T-helper 22 cell (primary cell): ENCODE data around the gene GPLD1.

Source experiments
- DNase-seq: peaks from one replicate; pipeline ENCODE4 v3.0.0-alpha.2; 2020; ENCODE audit warnings: low read depth

The GPLD1 gene

DNA sequence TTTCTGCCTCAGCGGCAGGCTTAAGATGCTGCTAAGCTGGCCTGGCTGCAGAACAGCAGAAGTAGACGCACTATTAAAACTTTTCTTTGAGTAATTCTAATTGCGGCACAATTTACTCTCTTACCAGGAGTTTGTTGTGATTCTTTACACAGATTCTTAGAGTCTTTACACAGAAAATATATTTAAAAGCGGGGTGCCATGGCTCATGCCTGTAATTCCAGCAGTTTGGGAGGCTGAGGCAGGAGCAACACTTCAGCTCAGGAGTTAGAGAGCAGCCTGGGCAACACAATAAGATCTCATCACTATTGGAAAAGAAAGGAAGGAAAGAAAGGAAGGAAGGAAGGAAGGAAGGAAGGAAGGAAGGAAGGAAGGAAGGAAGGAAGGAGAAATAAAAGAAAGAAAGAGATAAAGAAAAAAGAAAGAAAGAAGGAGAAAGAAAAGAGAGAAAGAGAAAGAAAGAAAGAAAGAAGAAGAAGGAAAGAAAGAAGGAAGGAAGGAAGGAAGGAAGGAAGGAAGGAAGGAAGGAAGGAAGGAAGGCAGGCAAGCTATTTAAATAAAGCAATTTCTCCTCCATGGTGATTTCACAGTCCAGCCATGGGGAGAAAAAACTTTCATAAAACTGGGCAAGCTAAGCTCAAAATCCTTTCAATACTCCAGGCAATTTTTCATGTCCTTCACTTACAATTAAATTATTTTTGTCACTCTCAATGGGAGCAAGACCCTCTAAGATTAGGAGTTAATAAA, 107.7 kb downstream of the GPLD1 start:
- DNase-seq = no peak

DNA sequence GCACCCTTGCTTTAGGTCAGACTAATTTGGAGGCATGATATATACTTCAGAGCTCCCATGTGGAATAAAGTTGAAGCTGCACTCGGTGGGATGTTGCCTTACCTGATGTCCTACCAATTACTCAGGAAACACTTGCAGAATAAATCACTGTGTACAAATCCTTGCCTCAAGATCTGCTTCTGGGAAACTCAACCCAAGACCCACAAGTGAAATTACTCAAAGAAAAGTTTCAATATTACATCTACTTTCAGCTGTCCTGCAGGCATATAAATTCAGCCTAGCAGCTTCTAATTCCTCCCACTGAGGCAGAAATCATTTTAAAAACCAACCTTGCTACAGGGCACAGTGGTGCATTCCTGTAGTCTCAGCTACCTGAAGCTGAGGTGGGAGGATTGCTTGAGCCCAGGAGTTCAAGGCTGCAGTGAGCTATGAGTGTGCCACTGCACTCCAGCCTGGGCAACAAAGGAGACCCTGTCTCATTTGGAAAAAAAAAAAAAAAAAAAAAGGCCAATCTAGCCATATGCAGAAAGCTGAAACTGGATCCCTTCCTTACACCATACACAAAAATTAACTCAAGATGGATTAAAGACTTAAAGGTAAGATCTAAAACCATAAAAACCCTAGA, 110.8 kb downstream of the GPLD1 start:
- no peak for DNase-seq
